ENCODE results near the gene CYP4A22. TPM values are rescaled to one million over a fixed set of nuclear protein-coding genes. Genes with fewer than 3 reads are reported as not detected.
"Not testable (repeated sequence)": the region's sequence is repeated elsewhere in the genome, so short reads cannot be mapped to it uniquely, and the experiment has no call there.

CYP4A22 gene
- total RNA-seq, 1 experiment from 2014 or later, result not detected

GRCh38 chr1:47147047-47147785 is 10.0 kb downstream of the CYP4A22 start:
- intact Hi-C loops (cut with micrococcal nuclease; ENCODE audit: unreplicated experiment), result no loop called here
- H3K4me1 ChIP-seq, result no peaks in the 10 kb centered on the region
- no peak overlapping the region for H3K4me3 ChIP-seq (ENCODE audit: low read depth, low read length)
- Mint-ChIP-seq H3K36me3 (ENCODE audit: insufficient read depth, unreplicated experiment) (no peaks in the 10 kb centered on the region), H3K4me1 (ENCODE audit: low read depth, unreplicated experiment) (peaks cover 15% of the 10 kb centered on the region), H3K27me3 (ENCODE audit: insufficient read depth, unreplicated experiment) (no peaks in the 10 kb centered on the region), H3K9me3 (ENCODE audit: unreplicated experiment) (peaks cover 20% of the 10 kb centered on the region), H3K27ac (ENCODE audit: unreplicated experiment) (no peak overlapping the region), H3K4me3 (ENCODE audit: unreplicated experiment) (no peak overlapping the region)
- ChIA-PET CTCF (no interaction called here), POLR2A (no interaction called here)
- H3K27me3 ChIP-seq (replicated peaks; ENCODE audit: control insufficient read depth, insufficient read depth, low read length), result no peaks in the 10 kb centered on the region
- no peaks in the 10 kb centered on the region for H3K36me3 ChIP-seq (ENCODE audit: control insufficient read depth, insufficient read depth, low read length)
- no peak for TF ChIP-seq CTCF (IDR thresholded peaks at IDR 0.05; ENCODE audit: insufficient read depth in 1 of 2, low read depth in 1 of 2, low read length in 1 of 2, severe bottlenecking in 1 of 2, unreplicated experiment in 1 of 2)
- H3K9me3 ChIP-seq, result no peaks in the 10 kb centered on the region
- no peak for DNase-seq
- BruUV-seq (replicated peaks), result no TSS peak

GRCh38 chr1:47149162-47149561 is 11.9 kb downstream of the CYP4A22 start:
- H3K4me3 ChIP-seq (ENCODE audit: low read depth, low read length); H3K4me3 Mint-ChIP-seq (ENCODE audit: unreplicated experiment); BruUV-seq (replicated peaks); CTCF ChIA-PET; H3K4me1 ChIP-seq; H3K36me3 ChIP-seq (ENCODE audit: control insufficient read depth, insufficient read depth, low read length); H3K27me3 ChIP-seq (replicated peaks; ENCODE audit: control insufficient read depth, insufficient read depth, low read length); H3K27ac Mint-ChIP-seq (ENCODE audit: unreplicated experiment); H3K36me3 Mint-ChIP-seq (ENCODE audit: insufficient read depth, unreplicated experiment); H3K9me3 ChIP-seq; intact Hi-C loops (cut with micrococcal nuclease; ENCODE audit: unreplicated experiment); POLR2A ChIA-PET; H3K27me3 Mint-ChIP-seq (ENCODE audit: insufficient read depth, unreplicated experiment): not testable (repeated sequence)
- Mint-ChIP-seq H3K9me3 (ENCODE audit: unreplicated experiment) (peaks cover 22% of the 10 kb centered on the region), H3K4me1 (ENCODE audit: low read depth, unreplicated experiment) (peaks cover 15% of the 10 kb centered on the region)
- DNase-seq, result peak in 1 of 2 experiments; percentile 15

- H3K4me3 Mint-ChIP-seq (ENCODE audit: unreplicated experiment); intact Hi-C loops (cut with micrococcal nuclease; ENCODE audit: unreplicated experiment); DNase-seq; CTCF ChIA-PET; H3K36me3 Mint-ChIP-seq (ENCODE audit: insufficient read depth, unreplicated experiment); H3K9me3 ChIP-seq; POLR2A ChIA-PET; H3K36me3 ChIP-seq (ENCODE audit: control insufficient read depth, insufficient read depth, low read length); H3K27me3 Mint-ChIP-seq (ENCODE audit: insufficient read depth, unreplicated experiment); H3K4me1 ChIP-seq; H3K27me3 ChIP-seq (replicated peaks; ENCODE audit: control insufficient read depth, insufficient read depth, low read length); H3K27ac Mint-ChIP-seq (ENCODE audit: unreplicated experiment); BruUV-seq (replicated peaks); H3K4me1 Mint-ChIP-seq (ENCODE audit: low read depth, unreplicated experiment); H3K4me3 ChIP-seq (ENCODE audit: low read depth, low read length): not testable (repeated sequence)
- peaks cover 23% of the 10 kb centered on the region for H3K9me3 Mint-ChIP-seq (ENCODE audit: unreplicated experiment)
These were observed 19.2 kb downstream of the CYP4A22 start for GRCh38 chr1:47156457-47156856.

DNA sequence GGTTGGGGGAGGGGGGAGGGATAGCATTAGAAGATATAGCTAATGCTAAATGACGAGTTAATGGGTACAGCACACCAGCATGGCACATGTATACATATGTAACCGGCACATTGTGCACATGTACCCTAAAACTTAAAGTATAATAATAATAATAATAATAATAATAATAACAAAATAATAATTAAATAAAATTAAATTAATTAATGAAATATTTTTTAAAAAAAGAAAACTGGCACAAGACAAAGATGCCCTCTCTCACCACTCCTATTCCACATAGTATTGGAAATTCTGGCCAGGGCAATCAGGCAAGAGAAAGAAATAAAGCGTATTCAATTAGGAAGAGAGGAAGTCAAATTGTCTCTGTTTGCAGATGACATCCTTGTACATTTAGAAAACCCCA is 20.7 kb downstream of the CYP4A22 start:
- H3K36me3 Mint-ChIP-seq (ENCODE audit: insufficient read depth, unreplicated experiment); H3K9me3 ChIP-seq; H3K27ac Mint-ChIP-seq (ENCODE audit: unreplicated experiment); H3K27me3 Mint-ChIP-seq (ENCODE audit: insufficient read depth, unreplicated experiment); H3K4me3 ChIP-seq (ENCODE audit: low read depth, low read length); intact Hi-C loops (cut with micrococcal nuclease; ENCODE audit: unreplicated experiment); DNase-seq; H3K4me3 Mint-ChIP-seq (ENCODE audit: unreplicated experiment); H3K4me1 ChIP-seq; CTCF ChIA-PET; H3K4me1 Mint-ChIP-seq (ENCODE audit: low read depth, unreplicated experiment); BruUV-seq (replicated peaks); POLR2A ChIA-PET; H3K36me3 ChIP-seq (ENCODE audit: control insufficient read depth, insufficient read depth, low read length); H3K27me3 ChIP-seq (replicated peaks; ENCODE audit: control insufficient read depth, insufficient read depth, low read length): not testable (repeated sequence)
- peaks cover 24% of the 10 kb centered on the region for H3K9me3 Mint-ChIP-seq (ENCODE audit: unreplicated experiment)

Data from Caco-2 (cell line).